Kasumi-1 (cell line): ENCODE results near the gene OR8G1.
A peak's percentile ranks its signal among the peaks of the same experiment; 100 is the strongest.

Source experiments
- DNase-seq, 2 experiments: peaks; one replicate each; lab custom pipeline; 2025; lab: John Stamatoyannopoulos, UW

OR8G1 gene, protein sequence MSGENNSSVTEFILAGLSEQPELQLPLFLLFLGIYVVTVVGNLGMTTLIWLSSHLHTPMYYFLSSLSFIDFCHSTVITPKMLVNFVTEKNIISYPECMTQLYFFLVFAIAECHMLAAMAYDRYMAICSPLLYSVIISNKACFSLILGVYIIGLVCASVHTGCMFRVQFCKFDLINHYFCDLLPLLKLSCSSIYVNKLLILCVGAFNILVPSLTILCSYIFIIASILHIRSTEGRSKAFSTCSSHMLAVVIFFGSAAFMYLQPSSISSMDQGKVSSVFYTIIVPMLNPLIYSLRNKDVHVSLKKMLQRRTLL

GRCh38 chr11:124240621-124241397 is at the start of gene OR8G1:
Gene OR8G1 (plus strand): TSS chr11:124241095. CDS start chr11:124249676, 8,581 bp downstream.
- DNase-seq: no peak

DNA sequence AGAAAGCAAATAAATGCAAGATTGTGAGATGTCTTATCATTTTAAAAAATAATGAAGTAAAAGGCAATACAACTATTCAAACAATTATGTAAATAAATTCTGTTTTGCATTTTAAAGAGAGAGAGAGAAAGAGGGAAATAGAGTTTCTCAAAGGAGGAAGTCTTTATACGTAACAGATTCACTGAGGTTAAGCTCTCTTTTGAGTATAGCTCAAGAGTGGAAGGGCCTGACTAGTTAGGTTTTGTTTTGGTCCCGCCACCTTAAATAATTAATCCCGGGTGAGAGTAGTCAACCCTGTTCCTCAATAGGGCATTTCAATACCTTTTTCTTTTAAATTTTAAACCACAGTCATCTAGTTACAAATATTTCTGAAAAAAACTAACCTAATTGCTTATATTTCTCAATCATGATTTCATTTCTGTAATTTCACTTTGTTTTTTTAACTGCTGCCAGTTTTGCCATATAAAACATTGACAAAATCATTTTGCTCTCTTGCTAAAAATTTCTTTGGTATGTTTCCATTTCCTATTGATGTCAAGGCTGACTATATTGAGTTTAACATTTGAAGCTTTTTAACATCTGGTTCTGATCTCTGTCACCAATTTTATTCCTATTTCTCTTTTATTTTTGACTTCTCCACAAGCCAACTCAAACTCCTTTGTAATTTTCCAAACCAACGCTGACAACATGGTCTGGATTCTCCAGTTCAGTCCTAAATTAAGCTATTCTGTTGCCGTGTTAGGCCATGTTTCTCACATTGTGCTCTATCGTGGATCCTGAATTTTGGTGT is 47.5 kb upstream of the OR8G1 start:
- DNase-seq: no peak

DNA sequence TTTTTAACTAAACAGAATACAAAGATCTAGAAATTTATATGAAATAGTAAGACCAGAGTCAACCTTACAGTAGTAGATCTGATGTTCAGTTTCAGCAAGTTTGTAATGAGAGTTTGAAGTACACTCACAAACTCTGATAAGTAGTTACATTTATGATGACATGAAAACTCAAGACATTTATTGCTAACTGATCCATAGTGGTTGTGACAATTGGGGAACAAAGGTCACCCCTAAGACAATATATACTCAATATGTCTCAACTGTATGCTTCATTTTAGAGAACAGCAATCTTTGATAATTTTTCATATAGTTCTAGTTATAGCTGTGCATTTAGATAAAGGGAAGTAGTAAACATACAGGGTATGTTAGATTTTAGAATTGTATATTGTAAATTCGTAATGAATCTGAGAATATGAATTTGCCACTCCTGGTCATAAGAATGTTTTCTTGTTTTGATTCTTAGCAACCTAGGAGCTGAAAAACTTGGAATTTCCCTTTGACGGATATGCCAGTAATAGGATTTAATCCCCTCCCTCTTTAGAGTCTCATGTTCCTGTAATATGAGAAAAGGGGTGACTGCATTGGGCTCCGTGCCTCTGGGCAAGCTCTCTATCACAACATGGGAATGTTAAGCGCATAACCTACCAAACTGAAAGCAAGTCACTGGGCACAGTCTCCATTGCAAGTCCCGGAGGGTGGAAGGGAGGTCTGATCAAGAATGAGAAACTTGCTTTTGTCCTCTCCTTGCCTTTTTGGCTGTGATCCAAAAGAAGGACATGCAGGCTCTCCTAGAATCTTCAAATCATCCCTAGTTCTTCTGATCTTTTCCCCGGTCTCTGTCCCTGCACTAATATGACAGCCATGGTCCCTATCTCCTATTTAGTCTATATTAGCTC is 46.4 kb upstream of the OR8G1 start:
- DNase-seq: no peak

DNA sequence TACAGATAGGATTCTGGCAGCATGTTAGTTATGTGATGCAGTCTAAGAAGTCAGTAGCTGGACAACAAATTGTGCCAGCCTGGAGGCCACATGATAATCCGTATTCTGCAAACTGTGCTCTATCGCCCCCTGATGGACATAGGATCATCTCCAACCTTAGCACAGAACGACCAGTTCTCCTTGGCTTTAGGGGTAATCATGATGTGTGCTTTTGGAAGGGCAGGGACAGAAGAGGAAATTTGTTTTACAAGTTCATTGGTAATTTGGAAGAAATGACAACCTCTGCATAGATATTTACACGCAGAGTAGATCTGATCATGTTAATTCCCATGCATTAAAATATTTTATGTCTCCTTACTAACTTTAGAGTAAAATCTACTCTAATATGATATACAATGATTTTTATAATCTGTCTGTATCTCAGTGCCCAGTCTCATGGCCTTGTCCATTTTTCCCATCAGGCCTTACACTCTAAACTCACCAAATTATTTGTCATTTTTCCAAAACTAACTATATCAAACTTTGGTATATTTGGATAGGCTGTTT is 45.6 kb upstream of the OR8G1 start:
- peak; percentile 72 for DNase-seq

GRCh38 chr11:124197999-124198398 is 42.9 kb upstream of the OR8G1 start:
- no peak for DNase-seq

DNA sequence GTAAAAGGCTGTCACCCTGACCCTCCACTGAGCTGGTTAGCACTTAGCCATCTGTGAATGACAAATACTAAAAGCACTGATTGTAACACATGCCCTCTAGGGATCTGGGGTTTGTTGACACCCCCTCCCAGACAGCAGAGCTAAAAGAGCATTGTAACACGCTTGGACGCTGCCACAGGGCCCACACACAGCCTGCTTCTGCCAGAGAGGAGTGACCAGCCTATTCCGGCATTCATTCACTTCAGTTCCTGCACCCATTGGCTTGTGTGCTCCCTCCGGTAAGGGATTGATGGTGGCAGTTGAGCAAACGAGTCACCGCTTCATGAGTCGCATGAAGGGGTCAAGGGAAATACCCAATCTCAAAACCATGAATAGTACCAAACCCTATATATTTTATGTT is 42.0 kb upstream of the OR8G1 start:
- no peak for DNase-seq

GRCh38 chr11:124199702-124200101 is 41.2 kb upstream of the OR8G1 start:
- DNase-seq: no peak

- DNase-seq: no peak
Observed at GRCh38 chr11:124200671-124201070, 40.2 kb upstream of the OR8G1 start.

- DNase-seq: no peak
Observed at GRCh38 chr11:124202951-124203350, 37.9 kb upstream of the OR8G1 start.

- DNase-seq: no peak
Observed at GRCh38 chr11:124204008-124204407, 36.9 kb upstream of the OR8G1 start.

GRCh38 chr11:124207102-124207792 is 33.6 kb upstream of the OR8G1 start:
- DNase-seq: no peak

DNA sequence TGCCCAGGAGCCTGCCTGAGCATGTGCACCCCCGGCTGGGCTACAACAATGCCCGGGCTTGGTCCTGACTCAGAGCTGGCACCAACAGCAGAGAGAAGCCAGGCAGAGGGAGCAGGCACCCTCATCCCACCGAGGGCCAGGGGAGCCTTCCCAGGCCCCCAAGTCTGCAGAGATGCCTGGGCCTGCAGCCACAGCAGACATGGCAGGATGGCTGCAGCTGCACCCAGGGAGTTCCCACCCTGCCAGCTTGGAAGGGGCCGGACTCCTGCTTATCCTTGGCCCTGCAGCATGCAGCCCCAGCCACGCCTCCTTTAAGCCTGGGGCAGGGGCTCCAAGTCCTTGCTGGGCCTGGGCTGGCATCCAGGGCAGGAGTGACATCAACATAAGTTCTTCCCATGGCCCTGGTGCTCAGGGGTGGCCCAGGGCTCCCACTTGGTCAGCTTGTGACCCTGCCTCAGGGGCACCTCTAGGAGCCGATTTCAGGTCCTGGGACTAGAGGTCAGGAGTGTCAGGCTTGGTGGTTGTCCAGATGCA is 31.0 kb upstream of the OR8G1 start:
- no peak for DNase-seq

- no peak for DNase-seq
Observed at GRCh38 chr11:124210421-124210820, 30.5 kb upstream of the OR8G1 start.

DNA sequence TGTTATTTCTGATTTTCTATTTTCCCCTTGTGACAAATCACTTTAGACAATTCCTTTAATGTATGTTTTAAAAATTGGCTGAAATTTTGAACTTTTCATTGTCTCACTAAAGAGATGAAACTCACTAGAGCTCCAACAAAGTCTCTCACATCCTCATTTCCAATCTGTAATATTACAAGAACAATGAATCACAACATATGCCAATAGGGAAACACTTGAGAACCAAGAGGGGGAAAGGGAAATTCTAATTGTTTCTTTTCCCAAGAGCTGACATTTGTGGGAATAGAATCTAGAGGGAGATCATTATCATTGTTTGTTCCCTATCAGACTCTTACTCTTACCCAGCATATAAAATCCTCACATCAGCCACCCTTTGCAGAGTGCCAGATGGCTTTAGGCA is 29.6 kb upstream of the OR8G1 start:
- no peak for DNase-seq

DNA sequence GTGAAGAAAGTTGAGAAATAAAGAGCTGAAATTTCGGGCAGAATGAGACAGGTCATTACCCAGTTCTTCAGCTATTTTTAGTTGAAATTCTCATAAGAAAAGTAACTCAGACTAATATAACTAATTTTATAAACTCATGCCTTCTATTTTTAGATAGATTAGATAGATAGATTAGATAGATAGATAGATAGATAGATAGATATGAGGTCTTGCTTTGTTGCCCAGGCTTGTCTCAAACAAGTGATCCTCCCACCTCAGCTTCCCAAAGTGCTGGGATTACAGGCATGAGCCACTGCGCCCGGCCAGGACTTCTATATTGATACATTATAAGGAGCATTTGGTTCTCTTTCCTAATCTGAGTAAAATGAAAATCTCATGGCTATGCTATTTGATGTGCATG is 26.9 kb upstream of the OR8G1 start:
- DNase-seq: no peak

- no peak for DNase-seq
Observed at GRCh38 chr11:124219126-124219525, 21.8 kb upstream of the OR8G1 start.

GRCh38 chr11:124222407-124222806 is 18.5 kb upstream of the OR8G1 start:
- DNase-seq: no peak

DNA sequence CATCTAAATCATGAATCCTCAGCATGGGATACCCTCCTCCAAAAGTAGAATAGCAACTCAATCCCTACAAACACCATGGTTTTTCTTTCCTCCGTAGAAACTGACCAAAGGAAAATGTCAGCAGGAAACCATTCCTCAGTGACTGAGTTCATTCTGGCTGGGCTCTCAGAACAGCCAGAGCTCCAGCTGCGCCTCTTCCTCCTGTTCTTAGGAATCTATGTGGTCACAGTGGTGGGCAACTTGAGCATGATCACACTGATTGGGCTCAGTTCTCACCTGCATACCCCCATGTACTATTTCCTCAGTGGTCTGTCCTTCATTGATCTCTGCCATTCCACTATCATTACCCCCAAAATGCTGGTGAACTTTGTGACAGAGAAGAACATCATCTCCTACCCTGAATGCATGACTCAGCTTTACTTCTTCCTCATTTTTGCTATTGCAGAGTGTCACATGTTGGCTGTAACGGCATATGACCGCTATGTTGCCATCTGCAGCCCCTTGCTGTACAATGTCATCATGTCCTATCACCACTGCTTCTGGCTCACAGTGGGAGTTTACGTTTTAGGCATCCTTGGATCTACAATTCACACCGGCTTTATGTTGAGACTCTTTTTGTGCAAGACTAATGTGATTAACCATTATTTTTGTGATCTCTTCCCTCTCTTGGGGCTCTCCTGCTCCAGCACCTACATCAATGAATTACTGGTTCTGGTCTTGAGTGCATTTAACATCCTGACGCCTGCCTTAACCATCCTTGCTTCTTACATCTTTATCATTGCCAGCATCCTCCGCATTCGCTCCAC is 16.1 kb upstream of the OR8G1 start:
- DNase-seq: peak; percentile 23 to 41

- no peak for DNase-seq
Observed at GRCh38 chr11:124225471-124225870, 15.4 kb upstream of the OR8G1 start.

- DNase-seq: no peak
Observed at GRCh38 chr11:124233376-124233775, 7.5 kb upstream of the OR8G1 start.
